Measurements from ENCODE around the gene MINAR2. TPM values are rescaled to one million over a fixed set of nuclear protein-coding genes. Genes with fewer than 3 reads are reported as not detected.

The MINAR2 gene
- total and polyA plus RNA-seq, 2 experiments from 2014 or later: not detected

DNA sequence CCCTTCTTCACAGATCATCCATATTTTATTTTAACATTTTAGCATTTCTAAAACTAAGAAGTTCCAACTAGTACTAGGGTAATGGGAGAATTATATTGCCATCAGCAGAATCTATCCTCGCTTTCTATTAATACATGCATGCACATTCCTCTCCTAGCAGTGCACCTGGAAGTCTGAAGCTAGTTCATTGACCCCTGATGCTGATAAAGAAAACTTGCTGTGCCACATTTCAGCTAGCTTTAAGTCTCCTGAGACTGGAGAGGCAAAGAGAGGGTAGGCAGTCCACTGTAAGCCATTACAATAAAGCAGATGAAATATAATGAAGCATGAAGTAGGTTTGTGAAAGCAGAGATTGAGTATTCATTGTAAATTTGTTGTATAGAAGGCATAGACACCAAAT lies 15.8 kb downstream of the MINAR2 start:
- H3F3A ChIP-seq (replicated peaks; ENCODE audit: low read depth): no peaks in the 10 kb centered on the region
- no peak for DNase-seq (ENCODE audit: low spot score)
- H3K79me2 ChIP-seq (replicated peaks; ENCODE audit: insufficient read depth): no peaks in the 10 kb centered on the region
- TF ChIP-seq JUNB (IDR thresholded peaks at IDR 0.05; ENCODE audit: unreplicated experiment): no peak
- no peak overlapping the region for H2AFZ ChIP-seq
- no peaks in the 10 kb centered on the region for H3K27me3 ChIP-seq (ENCODE audit: insufficient read depth)
- no peak overlapping the region for H3K27ac Mint-ChIP-seq
- H3K27me3 Mint-ChIP-seq (ENCODE audit: insufficient read depth, low read depth, poor library complexity): no peaks in the 10 kb centered on the region
- no peak for ATAC-seq
- H4K20me1 ChIP-seq (replicated peaks; ENCODE audit: insufficient read depth): no peaks in the 10 kb centered on the region
- H3K4me1 Mint-ChIP-seq: peaks cover 11% of the 10 kb centered on the region; the same call in 2 of the 3 replicates
- no peak overlapping the region for H3K4me3 Mint-ChIP-seq
- H3K36me3 ChIP-seq (ENCODE audit: insufficient read depth): no peaks in the 10 kb centered on the region
- no peaks in the 10 kb centered on the region for H3K36me3 Mint-ChIP-seq (ENCODE audit: low read depth)
- no peaks in the 10 kb centered on the region for H3K9me2 ChIP-seq (ENCODE audit: insufficient read depth)
- peaks cover 8% of the 10 kb centered on the region for H3K4me1 ChIP-seq (ENCODE audit: insufficient read depth)
- no peak overlapping the region for H3K4me3 ChIP-seq
- H3K9me3 Mint-ChIP-seq: no peaks in the 10 kb centered on the region
- no peak overlapping the region for H3K4me2 ChIP-seq
- no peak overlapping the region for H3K27ac ChIP-seq (ENCODE audit: low read depth)

DNA sequence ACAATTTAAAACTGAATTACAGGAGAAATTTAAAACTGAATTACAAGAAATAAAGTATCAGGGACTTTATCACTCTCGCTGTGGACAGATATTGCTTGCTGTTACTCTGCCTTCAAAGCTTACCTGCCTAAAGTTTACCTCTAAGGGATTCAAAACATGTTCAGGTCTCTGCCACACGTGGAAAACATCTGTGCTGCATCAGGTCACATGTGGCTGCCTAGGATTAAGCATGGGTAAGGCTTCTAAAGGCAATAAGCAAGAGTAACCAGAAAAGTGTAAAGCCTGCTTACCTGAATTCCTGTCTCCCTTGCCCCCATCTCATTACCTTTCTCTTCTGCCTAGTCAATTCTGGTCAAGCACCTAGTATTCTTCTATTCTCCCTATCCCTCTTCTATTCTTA lies 18.9 kb downstream of the MINAR2 start:
- H3K36me3 ChIP-seq (ENCODE audit: insufficient read depth): no peaks in the 10 kb centered on the region
- H3K4me3 Mint-ChIP-seq: no peak overlapping the region
- H3K9me3 Mint-ChIP-seq: no peaks in the 10 kb centered on the region
- peaks cover 5% of the 10 kb centered on the region for H3K4me1 ChIP-seq (ENCODE audit: insufficient read depth)
- H3K9me2 ChIP-seq (ENCODE audit: insufficient read depth): no peaks in the 10 kb centered on the region
- H3K27ac Mint-ChIP-seq: no peak overlapping the region
- ATAC-seq (no peak), DNase-seq (ENCODE audit: low spot score) (no peak)
- H3K27me3 Mint-ChIP-seq (ENCODE audit: insufficient read depth, low read depth, poor library complexity): no peaks in the 10 kb centered on the region
- no peak overlapping the region for H3K4me2 ChIP-seq
- H3F3A ChIP-seq (replicated peaks; ENCODE audit: low read depth): no peaks in the 10 kb centered on the region
- no peak overlapping the region; the same call in 1 of the 2 replicates for H3K27ac ChIP-seq (ENCODE audit: low read depth)
- no peak overlapping the region for H2AFZ ChIP-seq
- H3K79me2 ChIP-seq (replicated peaks; ENCODE audit: insufficient read depth): no peaks in the 10 kb centered on the region
- H3K4me3 ChIP-seq: no peak overlapping the region
- no peaks in the 10 kb centered on the region for H3K36me3 Mint-ChIP-seq (ENCODE audit: low read depth)
- peaks cover 13% of the 10 kb centered on the region; the same call in 2 of the 3 replicates for H3K4me1 Mint-ChIP-seq
- H3K27me3 ChIP-seq (ENCODE audit: insufficient read depth): no peaks in the 10 kb centered on the region
- H4K20me1 ChIP-seq (replicated peaks; ENCODE audit: insufficient read depth): no peaks in the 10 kb centered on the region
- no peak for TF ChIP-seq CREB1 (CRISPR knock-in tag; IDR thresholded peaks at IDR 0.05; ENCODE audit: low read depth)
- TF ChIP-seq, protein P1, sequence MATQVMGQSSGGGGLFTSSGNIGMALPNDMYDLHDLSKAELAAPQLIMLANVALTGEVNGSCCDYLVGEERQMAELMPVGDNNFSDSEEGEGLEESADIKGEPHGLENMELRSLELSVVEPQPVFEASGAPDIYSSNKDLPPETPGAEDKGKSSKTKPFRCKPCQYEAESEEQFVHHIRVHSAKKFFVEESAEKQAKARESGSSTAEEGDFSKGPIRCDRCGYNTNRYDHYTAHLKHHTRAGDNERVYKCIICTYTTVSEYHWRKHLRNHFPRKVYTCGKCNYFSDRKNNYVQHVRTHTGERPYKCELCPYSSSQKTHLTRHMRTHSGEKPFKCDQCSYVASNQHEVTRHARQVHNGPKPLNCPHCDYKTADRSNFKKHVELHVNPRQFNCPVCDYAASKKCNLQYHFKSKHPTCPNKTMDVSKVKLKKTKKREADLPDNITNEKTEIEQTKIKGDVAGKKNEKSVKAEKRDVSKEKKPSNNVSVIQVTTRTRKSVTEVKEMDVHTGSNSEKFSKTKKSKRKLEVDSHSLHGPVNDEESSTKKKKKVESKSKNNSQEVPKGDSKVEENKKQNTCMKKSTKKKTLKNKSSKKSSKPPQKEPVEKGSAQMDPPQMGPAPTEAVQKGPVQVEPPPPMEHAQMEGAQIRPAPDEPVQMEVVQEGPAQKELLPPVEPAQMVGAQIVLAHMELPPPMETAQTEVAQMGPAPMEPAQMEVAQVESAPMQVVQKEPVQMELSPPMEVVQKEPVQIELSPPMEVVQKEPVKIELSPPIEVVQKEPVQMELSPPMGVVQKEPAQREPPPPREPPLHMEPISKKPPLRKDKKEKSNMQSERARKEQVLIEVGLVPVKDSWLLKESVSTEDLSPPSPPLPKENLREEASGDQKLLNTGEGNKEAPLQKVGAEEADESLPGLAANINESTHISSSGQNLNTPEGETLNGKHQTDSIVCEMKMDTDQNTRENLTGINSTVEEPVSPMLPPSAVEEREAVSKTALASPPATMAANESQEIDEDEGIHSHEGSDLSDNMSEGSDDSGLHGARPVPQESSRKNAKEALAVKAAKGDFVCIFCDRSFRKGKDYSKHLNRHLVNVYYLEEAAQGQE (IDR thresholded peaks at IDR 0.05; ENCODE audit: unreplicated experiment): no peak
- TF ChIP-seq, protein P2, sequence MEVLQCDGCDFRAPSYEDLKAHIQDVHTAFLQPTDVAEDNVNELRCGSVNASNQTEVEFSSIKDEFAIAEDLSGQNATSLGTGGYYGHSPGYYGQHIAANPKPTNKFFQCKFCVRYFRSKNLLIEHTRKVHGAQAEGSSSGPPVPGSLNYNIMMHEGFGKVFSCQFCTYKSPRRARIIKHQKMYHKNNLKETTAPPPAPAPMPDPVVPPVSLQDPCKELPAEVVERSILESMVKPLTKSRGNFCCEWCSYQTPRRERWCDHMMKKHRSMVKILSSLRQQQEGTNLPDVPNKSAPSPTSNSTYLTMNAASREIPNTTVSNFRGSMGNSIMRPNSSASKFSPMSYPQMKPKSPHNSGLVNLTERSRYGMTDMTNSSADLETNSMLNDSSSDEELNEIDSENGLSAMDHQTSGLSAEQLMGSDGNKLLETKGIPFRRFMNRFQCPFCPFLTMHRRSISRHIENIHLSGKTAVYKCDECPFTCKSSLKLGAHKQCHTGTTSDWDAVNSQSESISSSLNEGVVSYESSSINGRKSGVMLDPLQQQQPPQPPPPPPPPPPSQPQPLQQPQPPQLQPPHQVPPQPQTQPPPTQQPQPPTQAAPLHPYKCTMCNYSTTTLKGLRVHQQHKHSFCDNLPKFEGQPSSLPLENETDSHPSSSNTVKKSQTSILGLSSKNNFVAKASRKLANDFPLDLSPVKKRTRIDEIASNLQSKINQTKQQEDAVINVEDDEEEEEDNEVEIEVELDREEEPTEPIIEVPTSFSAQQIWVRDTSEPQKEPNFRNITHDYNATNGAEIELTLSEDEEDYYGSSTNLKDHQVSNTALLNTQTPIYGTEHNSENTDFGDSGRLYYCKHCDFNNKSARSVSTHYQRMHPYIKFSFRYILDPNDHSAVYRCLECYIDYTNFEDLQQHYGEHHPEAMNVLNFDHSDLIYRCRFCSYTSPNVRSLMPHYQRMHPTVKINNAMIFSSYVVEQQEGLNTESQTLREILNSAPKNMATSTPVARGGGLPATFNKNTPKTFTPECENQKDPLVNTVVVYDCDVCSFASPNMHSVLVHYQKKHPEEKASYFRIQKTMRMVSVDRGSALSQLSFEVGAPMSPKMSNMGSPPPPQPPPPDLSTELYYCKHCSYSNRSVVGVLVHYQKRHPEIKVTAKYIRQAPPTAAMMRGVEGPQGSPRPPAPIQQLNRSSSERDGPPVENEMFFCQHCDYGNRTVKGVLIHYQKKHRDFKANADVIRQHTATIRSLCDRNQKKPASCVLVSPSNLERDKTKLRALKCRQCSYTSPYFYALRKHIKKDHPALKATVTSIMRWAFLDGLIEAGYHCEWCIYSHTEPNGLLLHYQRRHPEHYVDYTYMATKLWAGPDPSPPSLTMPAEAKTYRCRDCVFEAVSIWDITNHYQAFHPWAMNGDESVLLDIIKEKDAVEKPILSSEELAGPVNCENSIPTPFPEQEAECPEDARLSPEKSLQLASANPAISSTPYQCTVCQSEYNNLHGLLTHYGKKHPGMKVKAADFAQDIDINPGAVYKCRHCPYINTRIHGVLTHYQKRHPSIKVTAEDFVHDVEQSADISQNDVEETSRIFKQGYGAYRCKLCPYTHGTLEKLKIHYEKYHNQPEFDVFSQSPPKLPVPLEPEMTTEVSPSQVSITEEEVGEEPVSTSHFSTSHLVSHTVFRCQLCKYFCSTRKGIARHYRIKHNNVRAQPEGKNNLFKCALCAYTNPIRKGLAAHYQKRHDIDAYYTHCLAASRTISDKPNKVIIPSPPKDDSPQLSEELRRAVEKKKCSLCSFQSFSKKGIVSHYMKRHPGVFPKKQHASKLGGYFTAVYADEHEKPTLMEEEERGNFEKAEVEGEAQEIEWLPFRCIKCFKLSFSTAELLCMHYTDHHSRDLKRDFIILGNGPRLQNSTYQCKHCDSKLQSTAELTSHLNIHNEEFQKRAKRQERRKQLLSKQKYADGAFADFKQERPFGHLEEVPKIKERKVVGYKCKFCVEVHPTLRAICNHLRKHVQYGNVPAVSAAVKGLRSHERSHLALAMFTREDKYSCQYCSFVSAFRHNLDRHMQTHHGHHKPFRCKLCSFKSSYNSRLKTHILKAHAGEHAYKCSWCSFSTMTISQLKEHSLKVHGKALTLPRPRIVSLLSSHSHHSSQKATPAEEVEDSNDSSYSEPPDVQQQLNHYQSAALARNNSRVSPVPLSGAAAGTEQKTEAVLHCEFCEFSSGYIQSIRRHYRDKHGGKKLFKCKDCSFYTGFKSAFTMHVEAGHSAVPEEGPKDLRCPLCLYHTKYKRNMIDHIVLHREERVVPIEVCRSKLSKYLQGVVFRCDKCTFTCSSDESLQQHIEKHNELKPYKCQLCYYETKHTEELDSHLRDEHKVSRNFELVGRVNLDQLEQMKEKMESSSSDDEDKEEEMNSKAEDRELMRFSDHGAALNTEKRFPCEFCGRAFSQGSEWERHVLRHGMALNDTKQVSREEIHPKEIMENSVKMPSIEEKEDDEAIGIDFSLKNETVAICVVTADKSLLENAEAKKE (CRISPR knock-in tag; IDR thresholded peaks at IDR 0.05): no peak
- no peak for TF ChIP-seq STAT1 (IDR thresholded peaks at IDR 0.05; ENCODE audit: unreplicated experiment)
- TF ChIP-seq, protein P3, sequence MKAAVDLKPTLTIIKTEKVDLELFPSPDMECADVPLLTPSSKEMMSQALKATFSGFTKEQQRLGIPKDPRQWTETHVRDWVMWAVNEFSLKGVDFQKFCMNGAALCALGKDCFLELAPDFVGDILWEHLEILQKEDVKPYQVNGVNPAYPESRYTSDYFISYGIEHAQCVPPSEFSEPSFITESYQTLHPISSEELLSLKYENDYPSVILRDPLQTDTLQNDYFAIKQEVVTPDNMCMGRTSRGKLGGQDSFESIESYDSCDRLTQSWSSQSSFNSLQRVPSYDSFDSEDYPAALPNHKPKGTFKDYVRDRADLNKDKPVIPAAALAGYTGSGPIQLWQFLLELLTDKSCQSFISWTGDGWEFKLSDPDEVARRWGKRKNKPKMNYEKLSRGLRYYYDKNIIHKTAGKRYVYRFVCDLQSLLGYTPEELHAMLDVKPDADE (IDR thresholded peaks at IDR 0.05): no peak
- TF ChIP-seq, protein P4, sequence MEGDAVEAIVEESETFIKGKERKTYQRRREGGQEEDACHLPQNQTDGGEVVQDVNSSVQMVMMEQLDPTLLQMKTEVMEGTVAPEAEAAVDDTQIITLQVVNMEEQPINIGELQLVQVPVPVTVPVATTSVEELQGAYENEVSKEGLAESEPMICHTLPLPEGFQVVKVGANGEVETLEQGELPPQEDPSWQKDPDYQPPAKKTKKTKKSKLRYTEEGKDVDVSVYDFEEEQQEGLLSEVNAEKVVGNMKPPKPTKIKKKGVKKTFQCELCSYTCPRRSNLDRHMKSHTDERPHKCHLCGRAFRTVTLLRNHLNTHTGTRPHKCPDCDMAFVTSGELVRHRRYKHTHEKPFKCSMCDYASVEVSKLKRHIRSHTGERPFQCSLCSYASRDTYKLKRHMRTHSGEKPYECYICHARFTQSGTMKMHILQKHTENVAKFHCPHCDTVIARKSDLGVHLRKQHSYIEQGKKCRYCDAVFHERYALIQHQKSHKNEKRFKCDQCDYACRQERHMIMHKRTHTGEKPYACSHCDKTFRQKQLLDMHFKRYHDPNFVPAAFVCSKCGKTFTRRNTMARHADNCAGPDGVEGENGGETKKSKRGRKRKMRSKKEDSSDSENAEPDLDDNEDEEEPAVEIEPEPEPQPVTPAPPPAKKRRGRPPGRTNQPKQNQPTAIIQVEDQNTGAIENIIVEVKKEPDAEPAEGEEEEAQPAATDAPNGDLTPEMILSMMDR (conservative IDR thresholded peaks at IDR 0.05; ENCODE audit: low read depth in 2 of 2): no peak
- no peak for TF ChIP-seq POLR2AphosphoS5 (IDR thresholded peaks at IDR 0.05; ENCODE audit: low read depth)
- no peak for TF ChIP-seq EZH2phosphoT487 (IDR thresholded peaks at IDR 0.05; ENCODE audit: unreplicated experiment)
- no peak for TF ChIP-seq ZNF331 (CRISPR knock-in tag; IDR thresholded peaks at IDR 0.05; ENCODE audit: low read depth)

Data from GM23338 (cell line).